A549 (cell line): ENCODE results near the gene ADGRD1. TPM values are rescaled to one million over a fixed set of nuclear protein-coding genes. Genes with fewer than 3 reads are reported as not detected.

Source experiments
- ATAC-seq, 2 experiments: fragments of 200-7000 bp in 1 of 2; fragments of >200 bp in 1 of 2; cut with Nextera tagmentation in 1 of 2; cut with Tn5 transposase in 1 of 2; 3 replicates each; pipeline versions ENCODE4 v1.8.0 to v1.9.1; 2018 to 2020; ENCODE audit warnings: mild to moderate bottlenecking in 1 of 2, moderate library complexity in 1 of 2
- CTCF ChIA-PET: fragments of 300-600 bp; sonication (Branson Sonifier 250); formaldehyde crosslinking; extraction: SDS; loops from one replicate; lab custom pipeline; 2021; ENCODE audit warnings: antibody characterized with exemption, inconsistent platforms; lab: Yijun Ruan, JAX
- POLR2A ChIA-PET: fragments of 350-600 bp; formaldehyde crosslinking; extraction: SDS; loops from one replicate; lab custom pipeline; 2021; ENCODE audit warnings: antibody characterized with exemption, inconsistent platforms; lab: Yijun Ruan, JAX
- DNase-seq, 2 experiments: peaks; one replicate each; pipeline versions ENCODE4 v3.0.0 to v3.0.0-alpha.2; 2011 to 2016; ENCODE audit warnings: low read depth in 1 of 2, low spot score in 1 of 2
- FAIRE-seq: peaks from 2 replicates; lab custom pipeline; 2011; peaks lifted over from hg19 to GRCh38; lab: Jason Lieb, UNC
- H3K27ac ChIP-seq, 2 experiments: fragments of >200 bp; sonication (Bioruptor Twin); formaldehyde crosslinking; 3 replicates each; pipeline ENCODE4 v1.5.1; 2016 to 2017
- H3K4me1 ChIP-seq: fragments of >200 bp; sonication (Bioruptor Twin); formaldehyde crosslinking; 3 replicates; pipeline ENCODE4 v1.6.1; 2016
- H3K4me2 ChIP-seq: fragments of >200 bp; sonication (Bioruptor Twin); formaldehyde crosslinking; 3 replicates; pipeline ENCODE4 v1.6.1; 2016
- H3K4me3 ChIP-seq: fragments of >200 bp; sonication (Bioruptor Twin); formaldehyde crosslinking; 3 replicates; pipeline ENCODE4 v1.5.1; 2016
- H3K9me3 ChIP-seq: fragments of >200 bp; sonication (Bioruptor Twin); formaldehyde crosslinking; 3 replicates; pipeline ENCODE4 v1.6.1; 2016
- CEBPB ChIP-seq, 2 experiments: fragments of >200 bp in 1 of 2; sonication (Bioruptor Twin) in 1 of 2; formaldehyde crosslinking in 1 of 2; IDR thresholded peaks; 2 replicates each; pipeline ENCODE4 v1.6.1; 2012 to 2016
- FOSB ChIP-seq: fragments of 250-450 bp; sonication (Bioruptor Pico); IDR thresholded peaks from 2 replicates; pipeline ENCODE4 v1.5.0; 2020; ENCODE audit warnings: mild to moderate bottlenecking, moderate library complexity
- FOSL2 ChIP-seq, 2 experiments: fragments of 450-650 bp in 1 of 2; fragments of >200 bp in 1 of 2; sonication (Bioruptor Twin) in 1 of 2; formaldehyde crosslinking; IDR thresholded peaks; 2 replicates each; pipeline versions ENCODE4 v1.5.0 to v1.6.1; 2016 to 2020; ENCODE audit warnings: mild to moderate bottlenecking in 1 of 2, moderate library complexity in 1 of 2
- HEYL ChIP-seq: fragments of 250-450 bp; sonication (Bioruptor Pico); IDR thresholded peaks from 2 replicates; pipeline ENCODE4 v1.8.0; 2021; ENCODE audit warnings: mild to moderate bottlenecking, moderate library complexity
- HOXB13 ChIP-seq: fragments of 250-450 bp; sonication (Bioruptor Pico); IDR thresholded peaks from 2 replicates; pipeline ENCODE4 v1.5.0; 2020; ENCODE audit warnings: low read depth, mild to moderate bottlenecking, moderate library complexity
- HOXB5 ChIP-seq: fragments of 250-450 bp; sonication (Bioruptor Pico); IDR thresholded peaks from 2 replicates; pipeline ENCODE4 v1.5.0; 2020; ENCODE audit warnings: mild to moderate bottlenecking, moderate library complexity
- JUNB ChIP-seq: fragments of >200 bp; sonication (Bioruptor Twin); formaldehyde crosslinking; IDR thresholded peaks from 2 replicates; pipeline ENCODE4 v1.6.1; 2016
- KDM1A ChIP-seq: fragments of 200-600 bp; sonication (generic); IDR thresholded peaks from 2 replicates; pipeline ENCODE4 v1.6.1; 2016; ENCODE audit warnings: low read depth, mild to moderate bottlenecking
- KDM5A ChIP-seq: fragments of 200-600 bp; sonication (generic); IDR thresholded peaks from 2 replicates; pipeline ENCODE4 v1.6.1; 2016; ENCODE audit warnings: antibody characterized with exemption, mild to moderate bottlenecking
- MAFK ChIP-seq: fragments of 450-650 bp; IDR thresholded peaks from 2 replicates; pipeline ENCODE4 v1.6.1; 2014; ENCODE audit not compliant: partially characterized antibody
- MAZ ChIP-seq: fragments of 150-350 bp; IDR thresholded peaks from 2 replicates; pipeline ENCODE4 v1.6.1; 2014; ENCODE audit warnings: antibody characterized with exemption, low read depth, low read length, borderline replicate concordance
- MYC ChIP-seq: IDR thresholded peaks from 2 replicates; pipeline ENCODE4 v1.6.1; 2012; ENCODE audit warnings: mild to moderate bottlenecking, inconsistent platforms, low read length, improper control_type of control experiment, borderline replicate concordance
- NFE2L2 ChIP-seq: fragments of 150-350 bp; conservative IDR thresholded peaks from 2 replicates; pipeline ENCODE4 v1.6.1; 2014; ENCODE audit warnings: low read length
- NR3C1 ChIP-seq: fragments of >200 bp; sonication (Bioruptor Twin); formaldehyde crosslinking; IDR thresholded peaks from 3 replicates; pipeline ENCODE4 v1.6.1; 2017
- PHF8 ChIP-seq: fragments of 200-600 bp; sonication (generic); IDR thresholded peaks from 2 replicates; pipeline ENCODE4 v1.6.1; 2016; ENCODE audit warnings: low read depth, mild to moderate bottlenecking, antibody characterized with exemption, moderate library complexity, borderline replicate concordance
- POLR2A ChIP-seq: IDR thresholded peaks from 2 replicates; pipeline ENCODE4 v1.6.1; 2012; ENCODE audit warnings: mild to moderate bottlenecking, low read length
- RARB ChIP-seq: fragments of 250-450 bp; sonication (Bioruptor Pico); IDR thresholded peaks from 2 replicates; pipeline ENCODE4 v1.8.0; 2021; ENCODE audit warnings: mild to moderate bottlenecking, moderate library complexity
- RFX5 ChIP-seq: fragments of 450-650 bp; IDR thresholded peaks from 2 replicates; pipeline ENCODE4 v1.7.1; 2014; ENCODE audit warnings: antibody characterized with exemption, mild to moderate bottlenecking, moderate library complexity
- RNF2 ChIP-seq: fragments of 200-600 bp; sonication (generic); IDR thresholded peaks from 2 replicates; pipeline ENCODE4 v1.6.1; 2016; ENCODE audit warnings: low read depth, mild to moderate bottlenecking, antibody characterized with exemption, moderate library complexity, borderline replicate concordance
- TP53 ChIP-seq: fragments of 250-450 bp; sonication (Bioruptor Pico); IDR thresholded peaks from 2 replicates; pipeline ENCODE4 v1.5.0; 2021; ENCODE audit warnings: mild to moderate bottlenecking, moderate library complexity
- ZFP36 ChIP-seq: fragments of 450-650 bp; IDR thresholded peaks from 2 replicates; pipeline ENCODE4 v1.6.1; 2014; ENCODE audit warnings: borderline replicate concordance; ENCODE audit not compliant: partially characterized antibody
- ZNF302 ChIP-seq: fragments of 250-450 bp; sonication (Bioruptor Pico); IDR thresholded peaks from 2 replicates; pipeline ENCODE4 v1.9.0; 2021; ENCODE audit warnings: inconsistent platforms, mild to moderate bottlenecking, moderate library complexity
- WGBS: methylation state at CpG from one replicate; pipeline ENCODE4 v1.1.6; 2017; ENCODE audit errors: missing lambda C conversion rate; 5-methylcytosine and 5-hydroxymethylcytosine counted together
- polyA plus RNA-seq, 4 experiments: library from polyadenylated mRNA; depleted of rRNA in 3 of 4; stranded (reverse); fragments of >200 nt; fragmentation: RNase III in 1 of 4; extraction: RNeasy Plus Mini Kit Qiagen cat#74134 plus additional on column Dnase treatment in 1 of 4; gene quantifications; 2 replicates in 3 of 4; 3 replicates in 1 of 4; pipeline ENCODE4 v1.2.3, GENCODE V29; 2011 to 2017
- TF ChIP-seq, protein P1 (sequence below): IDR thresholded peaks from 2 replicates; pipeline ENCODE4 v1.6.1; 2012
- TF ChIP-seq, protein P2 (sequence below): IDR thresholded peaks from 2 replicates; pipeline ENCODE4 v1.6.1; 2012
- TF ChIP-seq, protein P3 (sequence below): fragments of >200 bp; sonication (Bioruptor Twin); formaldehyde crosslinking; IDR thresholded peaks from 3 replicates; pipeline ENCODE4 v1.6.1; 2016
- TF ChIP-seq, protein P4 (sequence below): fragments of 250-450 bp; sonication (Bioruptor Pico); IDR thresholded peaks from 2 replicates; pipeline ENCODE4 v1.5.0; 2021; ENCODE audit warnings: mild to moderate bottlenecking, moderate library complexity, borderline replicate concordance
- TF ChIP-seq, protein P5 (sequence below): fragments of >200 bp; sonication (Bioruptor Twin); formaldehyde crosslinking; IDR thresholded peaks from 2 replicates; pipeline ENCODE4 v1.6.1; 2016
- TF ChIP-seq, protein P6 (sequence below): fragments of 450-650 bp; IDR thresholded peaks from 2 replicates; pipeline ENCODE4 v1.6.1; 2014; ENCODE audit warnings: antibody characterized with exemption

Gene ADGRD1
- polyA plus RNA-seq, 2 of the 4 experiments (the other 2 are of a cell fraction), result 0.36 to 1.5 TPM

DNA sequence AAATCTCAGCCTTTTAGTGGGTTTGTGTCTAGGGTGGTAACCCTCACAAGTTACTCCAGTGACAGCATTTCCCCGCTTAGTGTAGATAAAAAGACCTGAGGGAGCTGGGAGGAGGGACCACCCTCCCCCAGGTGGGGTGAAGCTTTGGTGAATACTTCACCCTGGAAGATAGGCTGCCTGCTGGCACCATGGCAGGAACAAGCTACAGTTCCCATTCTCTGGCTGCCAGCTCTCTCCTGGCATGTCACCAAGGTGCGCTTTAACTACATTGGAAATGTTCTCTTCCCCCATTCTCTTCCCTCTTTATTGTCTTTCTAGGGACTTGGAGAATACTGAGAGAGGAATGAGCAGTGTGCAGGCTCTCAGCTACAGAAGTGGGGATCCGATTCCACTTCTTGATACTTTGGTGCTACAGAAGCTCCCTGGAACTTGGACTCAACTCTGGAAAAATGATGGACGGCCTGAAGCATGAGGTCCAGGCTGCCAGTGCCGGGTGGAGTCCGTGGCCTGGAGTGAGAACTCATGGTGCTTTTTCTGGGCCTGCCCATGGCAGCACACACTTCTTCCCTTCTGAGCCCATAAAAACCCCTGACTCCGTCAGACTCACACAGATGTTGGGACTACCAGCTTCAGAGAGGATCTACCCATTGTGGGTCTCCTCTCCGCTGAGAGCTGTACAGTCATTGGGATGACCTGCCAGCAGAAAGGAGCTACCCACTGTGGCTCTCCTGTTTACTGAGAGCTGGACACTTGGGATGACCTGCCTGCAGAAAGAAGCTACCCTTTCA lies 198.0 kb downstream of the ADGRD1 start:
- H3K4me3 ChIP-seq, result no peak overlapping the region
- H3K4me1 ChIP-seq, result no peaks in the 10 kb centered on the region
- ChIA-PET CTCF (interaction anchor here (0.7 to 2.3 kb wide), 5 partner anchors 15 to 47 kb away, joined by 3 to 12 read pairs (median 4); no protein-coding TSS in a partner anchor), POLR2A (no interaction called here)
- FAIRE-seq, result no peak
- 62% methylated on average over 8 of the region's 8 CpGs for WGBS
- no peak overlapping the region for H3K4me2 ChIP-seq
- TF ChIP-seq MAZ (no peak), KDM5A (no peak), HEYL (no peak), MAFK (no peak), RARB (no peak), RFX5 (no peak), TP53 (CRISPR knock-in tag) (no peak), POLR2A (no peak), MYC (no peak), JUNB (no peak), CEBPB (IDR thresholded peaks at IDR 0.05) (no peak), HOXB13 (CRISPR knock-in tag) (no peak), FOSL2 (IDR thresholded peaks at IDR 0.05) (no peak), FOSL2 (CRISPR knock-in tag; IDR thresholded peaks at IDR 0.05) (no peak), PHF8 (no peak), FOSB (CRISPR knock-in tag) (no peak), RNF2 (no peak), NFE2L2 (no peak)
- TF ChIP-seq, protein P1, sequence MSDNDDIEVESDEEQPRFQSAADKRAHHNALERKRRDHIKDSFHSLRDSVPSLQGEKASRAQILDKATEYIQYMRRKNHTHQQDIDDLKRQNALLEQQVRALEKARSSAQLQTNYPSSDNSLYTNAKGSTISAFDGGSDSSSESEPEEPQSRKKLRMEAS, result no peak
- TF ChIP-seq, protein P2, sequence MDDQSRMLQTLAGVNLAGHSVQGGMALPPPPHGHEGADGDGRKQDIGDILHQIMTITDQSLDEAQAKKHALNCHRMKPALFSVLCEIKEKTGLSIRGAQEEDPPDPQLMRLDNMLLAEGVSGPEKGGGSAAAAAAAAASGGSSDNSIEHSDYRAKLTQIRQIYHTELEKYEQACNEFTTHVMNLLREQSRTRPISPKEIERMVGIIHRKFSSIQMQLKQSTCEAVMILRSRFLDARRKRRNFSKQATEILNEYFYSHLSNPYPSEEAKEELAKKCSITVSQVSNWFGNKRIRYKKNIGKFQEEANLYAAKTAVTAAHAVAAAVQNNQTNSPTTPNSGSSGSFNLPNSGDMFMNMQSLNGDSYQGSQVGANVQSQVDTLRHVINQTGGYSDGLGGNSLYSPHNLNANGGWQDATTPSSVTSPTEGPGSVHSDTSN, result no peak
- TF ChIP-seq, protein P3, sequence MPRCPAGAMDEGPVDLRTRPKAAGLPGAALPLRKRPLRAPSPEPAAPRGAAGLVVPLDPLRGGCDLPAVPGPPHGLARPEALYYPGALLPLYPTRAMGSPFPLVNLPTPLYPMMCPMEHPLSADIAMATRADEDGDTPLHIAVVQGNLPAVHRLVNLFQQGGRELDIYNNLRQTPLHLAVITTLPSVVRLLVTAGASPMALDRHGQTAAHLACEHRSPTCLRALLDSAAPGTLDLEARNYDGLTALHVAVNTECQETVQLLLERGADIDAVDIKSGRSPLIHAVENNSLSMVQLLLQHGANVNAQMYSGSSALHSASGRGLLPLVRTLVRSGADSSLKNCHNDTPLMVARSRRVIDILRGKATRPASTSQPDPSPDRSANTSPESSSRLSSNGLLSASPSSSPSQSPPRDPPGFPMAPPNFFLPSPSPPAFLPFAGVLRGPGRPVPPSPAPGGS, result no peak
- DNase-seq, result no peak
- no peak; a peak in 1 of 6 replicates for ATAC-seq
- peaks cover 2% of the 10 kb centered on the region; the same call in 1 of the 3 replicates for H3K9me3 ChIP-seq
- no peak overlapping the region for H3K27ac ChIP-seq

DNA sequence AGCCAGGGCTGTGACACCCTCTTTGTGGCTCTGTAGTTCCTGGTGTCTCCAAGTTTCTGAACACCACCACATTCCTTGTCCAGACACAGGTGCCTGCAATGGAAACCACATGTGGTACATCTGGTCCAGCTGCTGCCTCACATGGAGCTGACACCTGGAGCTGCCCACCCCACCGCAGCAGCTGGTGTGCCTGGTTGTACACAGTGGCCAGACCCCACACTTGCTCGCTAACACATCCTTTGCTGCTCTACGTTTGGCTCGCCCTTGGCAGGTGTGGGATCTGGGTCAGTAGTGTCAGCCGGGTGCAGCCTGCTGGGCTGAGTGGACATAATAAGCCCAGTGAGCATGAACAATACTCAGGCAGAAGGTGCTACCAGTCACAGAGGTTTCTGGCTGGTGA lies 198.9 kb downstream of the ADGRD1 start:
- Histone ChIP-seq H3K9me3 (peaks cover 2% of the 10 kb centered on the region; the same call in 1 of the 3 replicates), H3K4me1 (no peaks in the 10 kb centered on the region), H3K4me3 (no peak overlapping the region), H3K4me2 (no peak overlapping the region), H3K27ac (no peak overlapping the region)
- ATAC-seq, result no peak
- POLR2A ChIA-PET, result no interaction called here
- DNase-seq, result no peak
- TF ChIP-seq, protein P4, sequence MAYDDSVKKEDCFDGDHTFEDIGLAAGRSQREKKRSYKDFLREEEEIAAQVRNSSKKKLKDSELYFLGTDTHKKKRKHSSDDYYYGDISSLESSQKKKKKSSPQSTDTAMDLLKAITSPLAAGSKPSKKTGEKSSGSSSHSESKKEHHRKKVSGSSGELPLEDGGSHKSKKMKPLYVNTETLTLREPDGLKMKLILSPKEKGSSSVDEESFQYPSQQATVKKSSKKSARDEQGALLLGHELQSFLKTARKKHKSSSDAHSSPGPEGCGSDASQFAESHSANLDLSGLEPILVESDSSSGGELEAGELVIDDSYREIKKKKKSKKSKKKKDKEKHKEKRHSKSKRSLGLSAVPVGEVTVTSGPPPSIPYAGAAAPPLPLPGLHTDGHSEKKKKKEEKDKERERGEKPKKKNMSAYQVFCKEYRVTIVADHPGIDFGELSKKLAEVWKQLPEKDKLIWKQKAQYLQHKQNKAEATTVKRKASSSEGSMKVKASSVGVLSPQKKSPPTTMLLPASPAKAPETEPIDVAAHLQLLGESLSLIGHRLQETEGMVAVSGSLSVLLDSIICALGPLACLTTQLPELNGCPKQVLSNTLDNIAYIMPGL, result no peak
- TF ChIP-seq, protein P3, result no peak
- TF ChIP-seq HOXB5 (CRISPR knock-in tag), result no peak
- no peak for TF ChIP-seq PHF8
- TF ChIP-seq ZFP36, result no peak
- no peak for TF ChIP-seq FOSB (CRISPR knock-in tag)
- no peak for TF ChIP-seq ZNF302 (CRISPR knock-in tag)
- TF ChIP-seq HEYL, result no peak
- no peak for TF ChIP-seq NR3C1
- TF ChIP-seq, protein P5, sequence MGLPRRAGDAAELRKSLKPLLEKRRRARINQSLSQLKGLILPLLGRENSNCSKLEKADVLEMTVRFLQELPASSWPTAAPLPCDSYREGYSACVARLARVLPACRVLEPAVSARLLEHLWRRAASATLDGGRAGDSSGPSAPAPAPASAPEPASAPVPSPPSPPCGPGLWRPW, result no peak
- TF ChIP-seq, protein P6, sequence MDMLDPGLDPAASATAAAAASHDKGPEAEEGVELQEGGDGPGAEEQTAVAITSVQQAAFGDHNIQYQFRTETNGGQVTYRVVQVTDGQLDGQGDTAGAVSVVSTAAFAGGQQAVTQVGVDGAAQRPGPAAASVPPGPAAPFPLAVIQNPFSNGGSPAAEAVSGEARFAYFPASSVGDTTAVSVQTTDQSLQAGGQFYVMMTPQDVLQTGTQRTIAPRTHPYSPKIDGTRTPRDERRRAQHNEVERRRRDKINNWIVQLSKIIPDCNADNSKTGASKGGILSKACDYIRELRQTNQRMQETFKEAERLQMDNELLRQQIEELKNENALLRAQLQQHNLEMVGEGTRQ, result no peak
- TF ChIP-seq KDM1A, result no peak
- 91% methylated on average over 3 of the region's 5 CpGs for WGBS
- FAIRE-seq, result no peak
- CTCF ChIA-PET, result interaction anchor here (1.1 kb wide), 1 partner anchor 19 kb away, joined by 4 read pairs; no protein-coding TSS in a partner anchor
